Measurements from ENCODE around the gene SPINK14. TPM values are rescaled to one million over a fixed set of nuclear protein-coding genes. Genes with fewer than 3 reads are reported as not detected.

The SPINK14 gene
- total RNA-seq, 1 donor from 2014 or later = not detected

DNA sequence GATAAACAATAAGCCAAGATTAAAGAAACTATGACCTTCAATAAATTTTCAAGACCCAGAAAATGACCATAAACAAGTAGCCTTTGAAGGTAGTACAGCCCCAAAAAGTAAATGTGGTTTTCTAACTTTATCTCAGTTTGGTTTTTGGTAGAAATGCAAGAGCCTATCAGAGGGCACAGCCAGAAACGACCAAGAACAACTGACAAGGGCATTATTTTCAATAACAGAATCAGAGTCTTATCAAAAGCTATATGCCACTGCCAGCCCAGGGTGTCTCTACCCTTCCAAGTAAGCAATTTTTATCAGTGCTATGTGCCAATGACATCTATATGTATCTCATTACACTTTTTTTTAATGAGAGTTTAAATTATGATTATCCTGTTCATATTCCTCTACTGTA, 22.7 kb downstream of the SPINK14 start:
- DNase-seq (ENCODE audit: low spot score) = no peak
- H3K27me3 Mint-ChIP-seq (ENCODE audit: insufficient read depth, low read depth) = no peaks in the 10 kb centered on the region
- no peaks in the 10 kb centered on the region for H3K9me3 Mint-ChIP-seq
- H3K4me3 ChIP-seq = no peak overlapping the region
- no peaks in the 10 kb centered on the region for H3K36me3 Mint-ChIP-seq
- H3K4me2 ChIP-seq = no peak overlapping the region
- no peaks in the 10 kb centered on the region for H3K79me2 ChIP-seq (ENCODE audit: low read depth)
- no peak overlapping the region for H3K9ac ChIP-seq
- H3F3A ChIP-seq (ENCODE audit: low read depth) = no peaks in the 10 kb centered on the region
- H3K27ac ChIP-seq = no peak overlapping the region
- H3K27ac Mint-ChIP-seq = no peak overlapping the region
- H3K27me3 ChIP-seq = no peaks in the 10 kb centered on the region
- TF ChIP-seq EZH2 (IDR thresholded peaks at IDR 0.05) (no peak), EZH2phosphoT487 (IDR thresholded peaks at IDR 0.05) (no peak)
- TF ChIP-seq, protein P1, sequence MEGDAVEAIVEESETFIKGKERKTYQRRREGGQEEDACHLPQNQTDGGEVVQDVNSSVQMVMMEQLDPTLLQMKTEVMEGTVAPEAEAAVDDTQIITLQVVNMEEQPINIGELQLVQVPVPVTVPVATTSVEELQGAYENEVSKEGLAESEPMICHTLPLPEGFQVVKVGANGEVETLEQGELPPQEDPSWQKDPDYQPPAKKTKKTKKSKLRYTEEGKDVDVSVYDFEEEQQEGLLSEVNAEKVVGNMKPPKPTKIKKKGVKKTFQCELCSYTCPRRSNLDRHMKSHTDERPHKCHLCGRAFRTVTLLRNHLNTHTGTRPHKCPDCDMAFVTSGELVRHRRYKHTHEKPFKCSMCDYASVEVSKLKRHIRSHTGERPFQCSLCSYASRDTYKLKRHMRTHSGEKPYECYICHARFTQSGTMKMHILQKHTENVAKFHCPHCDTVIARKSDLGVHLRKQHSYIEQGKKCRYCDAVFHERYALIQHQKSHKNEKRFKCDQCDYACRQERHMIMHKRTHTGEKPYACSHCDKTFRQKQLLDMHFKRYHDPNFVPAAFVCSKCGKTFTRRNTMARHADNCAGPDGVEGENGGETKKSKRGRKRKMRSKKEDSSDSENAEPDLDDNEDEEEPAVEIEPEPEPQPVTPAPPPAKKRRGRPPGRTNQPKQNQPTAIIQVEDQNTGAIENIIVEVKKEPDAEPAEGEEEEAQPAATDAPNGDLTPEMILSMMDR (IDR thresholded peaks at IDR 0.05) = no peak
- no peak overlapping the region for H3K4me3 Mint-ChIP-seq
- H2AFZ ChIP-seq (replicated peaks) = no peak overlapping the region
- no peaks in the 10 kb centered on the region for H3K4me1 ChIP-seq
- H3K4me1 Mint-ChIP-seq = no peaks in the 10 kb centered on the region
- H3K36me3 ChIP-seq = no peaks in the 10 kb centered on the region
- no peaks in the 10 kb centered on the region for H4K20me1 ChIP-seq (ENCODE audit: low read depth)
- H3K9me3 ChIP-seq (ENCODE audit: low read depth) = no peaks in the 10 kb centered on the region

DNA sequence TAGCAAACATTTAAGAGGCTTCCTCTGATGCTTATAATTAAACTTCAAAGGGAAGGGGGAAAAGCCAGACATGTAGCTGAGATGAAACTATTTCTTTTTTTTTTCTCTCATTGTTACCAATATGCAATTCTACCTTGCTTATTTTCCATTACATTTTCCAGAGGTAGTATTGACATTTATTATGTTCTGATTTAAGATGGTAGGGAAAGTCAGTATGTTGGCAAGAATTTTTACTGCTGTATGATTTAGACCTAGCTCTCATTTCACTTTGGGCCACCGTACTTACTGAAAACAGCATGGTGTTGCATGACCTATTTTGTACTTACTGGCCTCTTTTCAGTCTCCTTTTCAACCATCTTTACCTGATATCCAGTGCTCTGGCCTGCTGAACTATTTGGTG, 24.9 kb downstream of the SPINK14 start:
- no peak overlapping the region for H3K9ac ChIP-seq
- no peak overlapping the region for H3K4me3 ChIP-seq
- no peak overlapping the region for H3K4me2 ChIP-seq
- no peak for DNase-seq (ENCODE audit: low spot score)
- no peaks in the 10 kb centered on the region for H3K4me1 Mint-ChIP-seq
- H3K9me3 ChIP-seq (ENCODE audit: low read depth) = no peaks in the 10 kb centered on the region
- no peaks in the 10 kb centered on the region for H3K9me3 Mint-ChIP-seq
- no peaks in the 10 kb centered on the region for H3K27me3 Mint-ChIP-seq (ENCODE audit: insufficient read depth, low read depth)
- H3K27ac ChIP-seq = no peak overlapping the region
- no peaks in the 10 kb centered on the region for H3K4me1 ChIP-seq
- no peaks in the 10 kb centered on the region for H3K79me2 ChIP-seq (ENCODE audit: low read depth)
- TF ChIP-seq EZH2 (IDR thresholded peaks at IDR 0.05) = no peak
- TF ChIP-seq EZH2phosphoT487 (IDR thresholded peaks at IDR 0.05) = no peak
- TF ChIP-seq, protein P1 (IDR thresholded peaks at IDR 0.05) = no peak
- H3K27ac Mint-ChIP-seq = no peak overlapping the region
- H3F3A ChIP-seq (ENCODE audit: low read depth) = no peaks in the 10 kb centered on the region
- no peak overlapping the region for H3K4me3 Mint-ChIP-seq
- no peaks in the 10 kb centered on the region for H3K36me3 ChIP-seq
- no peak overlapping the region for H2AFZ ChIP-seq (replicated peaks)
- no peaks in the 10 kb centered on the region for H3K27me3 ChIP-seq
- no peaks in the 10 kb centered on the region for H3K36me3 Mint-ChIP-seq
- no peaks in the 10 kb centered on the region for H4K20me1 ChIP-seq (ENCODE audit: low read depth)

DNA sequence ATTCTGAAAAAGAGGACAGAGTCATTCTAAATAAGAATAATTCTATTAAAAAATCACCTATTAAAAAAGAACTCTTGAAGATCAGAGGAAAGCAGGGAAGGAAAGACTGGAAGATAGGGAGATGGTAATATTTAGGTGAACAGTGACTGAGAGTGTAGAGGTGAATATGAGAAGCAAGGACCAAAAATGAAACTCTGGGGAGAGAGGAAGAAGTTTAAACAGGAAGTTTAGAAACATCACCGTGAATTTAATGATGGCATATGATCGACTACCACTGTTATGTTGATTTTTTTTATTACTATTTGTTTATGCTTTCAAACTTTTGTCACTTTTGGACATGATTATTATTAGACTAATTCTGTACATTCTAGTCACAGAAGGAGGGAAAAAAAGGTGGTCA, 32.8 kb downstream of the SPINK14 start:
- Histone ChIP-seq H3K36me3 (no peaks in the 10 kb centered on the region), H3K4me1 (no peaks in the 10 kb centered on the region), H3K27me3 (no peaks in the 10 kb centered on the region), H3K9me3 (ENCODE audit: low read depth) (no peaks in the 10 kb centered on the region), H3F3A (ENCODE audit: low read depth) (no peaks in the 10 kb centered on the region), H3K79me2 (ENCODE audit: low read depth) (no peaks in the 10 kb centered on the region), H3K4me2 (no peak overlapping the region), H3K4me3 (no peak overlapping the region), H3K9ac (no peak overlapping the region), H4K20me1 (ENCODE audit: low read depth) (no peaks in the 10 kb centered on the region), H2AFZ (replicated peaks) (no peak overlapping the region), H3K27ac (no peak overlapping the region)
- H3K27me3 Mint-ChIP-seq (ENCODE audit: insufficient read depth, low read depth) = no peaks in the 10 kb centered on the region
- H3K36me3 Mint-ChIP-seq = no peaks in the 10 kb centered on the region
- no peak overlapping the region for H3K4me3 Mint-ChIP-seq
- no peaks in the 10 kb centered on the region for H3K4me1 Mint-ChIP-seq
- no peak overlapping the region for H3K27ac Mint-ChIP-seq
- no peaks in the 10 kb centered on the region for H3K9me3 Mint-ChIP-seq
- TF ChIP-seq EZH2phosphoT487 (IDR thresholded peaks at IDR 0.05) = no peak
- TF ChIP-seq, protein P1 (IDR thresholded peaks at IDR 0.05) = no peak
- no peak for TF ChIP-seq EZH2 (IDR thresholded peaks at IDR 0.05)
- DNase-seq (ENCODE audit: low spot score) = no peak
